Cerebellar nuclear complex (tissue), 1 donor: ENCODE data around the gene LCNL1.

Experiments used
- DNase-seq, 2 experiments: peaks; one replicate each; lab custom pipeline; 2025; lab: John Stamatoyannopoulos, UW

Gene LCNL1

DNA sequence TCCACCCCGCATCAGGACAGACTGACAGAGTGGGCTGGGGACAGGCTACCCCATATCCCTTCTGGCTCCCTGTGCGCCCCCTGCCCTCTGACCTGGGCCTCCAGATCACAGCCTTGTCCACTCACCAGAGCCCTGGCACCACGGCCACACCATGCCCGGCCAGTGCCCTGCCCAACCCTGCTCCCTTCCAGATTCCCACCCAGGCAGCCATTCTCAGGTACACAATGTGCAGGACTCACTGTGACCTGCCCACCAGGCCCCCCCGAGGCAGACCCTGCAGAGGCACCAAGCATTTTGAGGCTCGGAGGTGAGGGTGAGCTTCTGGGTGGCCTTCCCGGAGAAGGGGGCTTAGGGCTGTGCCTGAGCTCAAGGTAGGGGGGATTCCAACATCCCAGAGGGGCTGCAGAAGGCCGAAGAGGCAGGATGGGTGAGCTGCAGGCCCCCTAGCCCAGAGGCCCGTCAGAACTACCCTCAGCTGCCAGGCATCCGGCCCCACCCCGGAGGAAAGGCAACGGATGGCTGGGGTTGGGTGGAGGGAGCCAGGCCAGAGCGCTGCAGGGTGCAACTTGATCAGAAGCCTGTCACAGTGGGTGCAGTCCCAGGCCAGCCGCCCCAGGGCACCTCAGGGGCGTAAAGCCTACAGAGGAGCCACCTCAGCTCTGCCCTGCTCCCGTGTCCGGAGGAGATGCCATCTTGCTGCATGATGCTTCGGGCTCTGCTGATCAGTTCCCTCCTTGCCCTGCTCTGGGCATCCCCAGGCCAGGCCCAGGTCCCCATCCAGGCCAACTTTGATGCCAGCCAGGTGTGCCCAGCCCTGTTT is at the start of gene LCNL1:
LCNL1 (plus strand) TSS at position 762 of the 820 bp plus-strand sequence. CDS start 594 bp downstream, outside the sequence.
- DNase-seq = no peak

DNA sequence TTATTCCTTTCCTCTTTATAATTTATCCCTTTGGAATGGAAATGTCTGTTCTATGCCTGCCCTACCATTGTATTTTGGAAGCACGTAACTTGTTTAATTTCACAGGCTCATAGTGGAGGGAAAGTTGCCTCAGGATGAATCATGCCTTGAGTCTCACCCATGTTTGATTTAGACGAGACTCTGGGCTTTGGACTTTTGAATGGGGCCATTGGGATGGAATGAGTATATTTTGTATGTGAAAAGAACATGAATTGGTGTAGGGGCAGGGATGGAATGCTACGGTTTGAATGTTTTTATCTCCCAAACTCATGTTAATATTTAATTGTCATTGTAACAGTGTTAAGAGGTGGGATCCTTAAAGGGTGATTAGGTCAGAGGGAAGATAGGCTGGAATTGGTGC is 48.5 kb upstream of the LCNL1 start:
- no peak for DNase-seq

DNA sequence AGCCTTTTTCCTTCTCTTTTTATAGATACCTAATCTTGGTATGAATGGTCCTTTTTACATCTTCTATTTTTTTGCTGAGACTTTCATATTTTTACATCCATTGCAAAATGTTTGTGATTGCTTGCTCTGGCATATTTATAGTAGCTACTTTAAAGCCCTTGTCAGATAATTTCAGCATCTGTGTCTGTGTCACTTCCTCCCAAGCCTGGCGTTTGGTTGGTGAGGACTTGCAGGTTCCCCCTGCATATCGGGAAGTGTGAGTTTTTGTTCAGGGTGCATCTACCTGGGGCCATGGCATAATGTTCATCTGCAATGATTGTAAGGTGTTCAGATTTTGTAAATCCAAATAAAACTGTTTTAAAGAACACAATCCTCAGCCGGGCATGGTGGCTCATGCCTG is 47.1 kb upstream of the LCNL1 start:
- no peak for DNase-seq

DNA sequence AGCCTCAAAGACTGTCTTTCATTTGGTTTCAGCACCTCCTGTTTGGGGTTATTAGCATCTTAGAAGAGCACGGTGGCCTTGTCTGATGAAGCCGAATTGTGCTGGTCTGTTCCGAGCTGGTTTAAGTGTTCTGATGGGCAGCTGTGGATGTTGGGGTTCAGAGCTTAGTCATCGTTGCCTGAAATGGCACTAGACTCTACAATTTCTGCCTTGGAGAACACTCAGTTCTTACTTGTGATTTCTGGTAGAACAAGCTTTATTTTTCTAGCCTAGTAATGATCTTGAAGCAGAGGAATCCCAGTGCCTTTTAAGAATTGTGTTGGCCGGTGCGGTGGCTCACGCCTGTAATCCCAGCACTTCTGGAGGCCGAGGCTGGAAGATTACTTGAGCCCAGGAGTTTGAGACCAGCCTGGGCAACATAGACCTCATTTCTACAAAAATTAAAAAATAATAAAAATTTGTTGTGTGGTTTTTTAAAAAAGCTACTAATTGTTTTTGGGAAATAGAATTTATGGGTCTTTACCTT is 46.1 kb upstream of the LCNL1 start:
- no peak for DNase-seq

DNA sequence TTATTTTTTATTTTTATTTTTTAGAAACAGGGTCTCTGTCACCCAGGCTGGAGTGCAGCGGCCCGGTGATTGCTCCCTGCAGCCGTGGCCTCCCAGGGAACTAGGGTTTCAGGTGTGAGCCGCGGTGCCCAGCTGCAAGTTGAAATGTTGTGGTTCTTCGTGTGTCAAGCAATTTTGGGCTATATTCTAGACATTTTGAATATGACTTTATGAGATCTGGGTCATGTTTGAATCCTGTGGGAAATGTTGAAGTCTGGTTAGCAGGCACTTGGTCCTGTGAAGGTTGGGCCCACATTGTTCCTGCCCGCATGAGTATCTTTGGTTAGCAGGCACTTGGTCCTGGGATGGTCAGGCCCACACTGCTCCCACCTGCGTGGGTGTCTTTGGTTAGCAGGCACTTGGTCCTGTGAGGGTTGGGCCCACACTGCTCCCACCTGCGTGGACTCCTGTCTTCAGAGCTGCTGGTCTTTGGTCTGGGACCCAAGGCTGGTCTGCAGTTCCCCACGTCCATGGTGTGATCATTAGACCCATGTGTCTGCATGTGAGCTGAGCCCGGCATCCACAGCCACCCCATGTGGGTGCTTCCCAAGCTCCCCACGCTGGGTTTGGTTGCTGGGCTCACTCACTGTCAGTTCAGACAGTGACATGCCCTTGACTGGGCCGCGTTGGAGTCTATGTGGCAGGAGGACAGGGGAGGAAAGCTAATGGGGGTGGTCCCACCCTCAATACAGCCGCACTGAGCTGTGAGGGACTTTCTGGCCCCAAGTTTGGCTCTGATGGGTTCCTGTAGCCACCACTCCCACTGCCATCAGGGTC is 45.4 kb upstream of the LCNL1 start:
- no peak for DNase-seq

DNA sequence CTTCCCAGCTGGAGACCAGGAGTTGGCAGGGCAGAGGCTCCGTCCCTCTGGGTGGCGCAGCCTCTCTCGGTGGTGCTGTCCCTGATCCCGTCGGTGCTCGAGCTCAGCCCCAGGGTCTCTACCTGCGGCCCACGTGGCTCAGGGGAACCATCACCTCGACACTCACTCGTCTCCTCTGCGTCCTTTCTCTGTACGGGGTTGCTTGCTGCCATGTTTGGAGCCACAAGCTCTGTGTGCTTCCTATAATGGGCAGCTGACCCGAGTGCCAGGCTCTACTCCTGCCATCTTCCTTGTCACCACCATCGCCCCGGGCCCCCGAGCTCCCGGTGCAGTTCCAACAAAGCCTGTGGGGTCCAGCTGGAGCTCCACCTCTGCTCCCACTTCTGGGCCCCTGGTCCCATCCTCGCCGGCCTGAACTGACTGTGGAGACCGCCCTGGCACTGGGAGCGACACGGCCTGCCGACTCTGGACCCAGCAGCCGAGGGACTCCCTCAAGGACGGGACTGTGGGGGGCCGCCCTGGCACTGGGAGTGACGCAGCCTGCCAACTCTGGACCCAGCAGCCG is 43.3 kb upstream of the LCNL1 start:
- DNase-seq = no peak

DNA sequence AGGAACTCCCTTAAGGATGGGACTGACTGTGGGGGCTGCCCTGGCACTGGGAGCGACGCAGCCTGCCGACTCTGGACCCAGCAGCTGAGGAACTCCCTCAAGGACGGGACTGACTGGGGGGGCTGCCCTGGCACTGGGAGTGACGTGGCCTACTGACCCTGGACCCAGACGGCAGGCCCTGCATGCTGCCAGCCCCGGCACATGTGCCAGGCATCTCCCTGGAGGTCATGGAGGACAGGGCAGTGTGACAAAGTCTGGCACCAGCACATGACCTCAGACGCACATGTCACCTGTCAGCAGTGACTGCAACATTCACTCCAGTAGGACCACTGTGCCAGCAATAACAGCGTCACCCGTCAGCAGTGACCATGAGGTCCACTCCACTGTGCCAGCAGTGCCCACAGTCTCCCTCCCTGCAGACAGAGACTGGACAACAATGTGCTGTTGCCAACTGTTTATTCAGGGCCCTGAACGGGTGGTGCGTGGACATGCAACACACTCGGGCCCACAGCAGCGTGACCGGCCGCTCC is 42.7 kb upstream of the LCNL1 start:
- DNase-seq = no peak

DNA sequence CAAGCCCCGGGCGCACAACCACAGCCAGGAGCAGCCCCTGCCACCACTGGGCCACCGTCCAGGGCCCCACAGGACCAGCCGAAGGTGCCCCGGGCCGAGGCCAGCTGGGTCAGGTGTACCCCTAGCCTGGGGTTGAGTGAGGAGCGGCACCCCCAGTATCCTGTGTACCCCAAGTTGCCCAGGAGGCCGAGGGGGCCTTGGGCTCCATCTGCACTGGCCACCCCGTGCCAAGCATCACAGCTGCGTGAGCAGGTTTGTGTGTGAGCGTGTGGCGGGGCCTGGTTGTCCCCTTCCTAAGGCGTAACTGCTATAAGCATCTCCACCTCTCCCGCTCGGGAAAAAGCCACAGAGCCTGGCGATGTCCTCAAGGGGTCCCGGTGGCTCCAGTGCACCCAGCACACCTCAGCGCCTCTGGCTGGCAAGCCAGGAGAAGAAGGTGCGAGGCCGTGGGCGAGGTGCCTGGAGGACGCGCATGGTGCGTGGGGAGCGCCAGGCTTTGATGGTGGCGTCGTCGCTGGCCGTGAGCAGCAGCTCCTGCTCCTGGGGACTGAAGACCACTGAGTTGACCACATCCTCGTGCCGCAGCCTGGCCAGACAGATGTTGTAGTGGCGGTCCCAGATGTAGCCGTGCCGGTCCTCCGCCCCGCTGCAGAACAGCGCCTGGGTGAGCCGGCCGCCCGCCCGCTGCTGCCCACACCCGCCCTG is 42.1 kb upstream of the LCNL1 start:
- no peak for DNase-seq

DNA sequence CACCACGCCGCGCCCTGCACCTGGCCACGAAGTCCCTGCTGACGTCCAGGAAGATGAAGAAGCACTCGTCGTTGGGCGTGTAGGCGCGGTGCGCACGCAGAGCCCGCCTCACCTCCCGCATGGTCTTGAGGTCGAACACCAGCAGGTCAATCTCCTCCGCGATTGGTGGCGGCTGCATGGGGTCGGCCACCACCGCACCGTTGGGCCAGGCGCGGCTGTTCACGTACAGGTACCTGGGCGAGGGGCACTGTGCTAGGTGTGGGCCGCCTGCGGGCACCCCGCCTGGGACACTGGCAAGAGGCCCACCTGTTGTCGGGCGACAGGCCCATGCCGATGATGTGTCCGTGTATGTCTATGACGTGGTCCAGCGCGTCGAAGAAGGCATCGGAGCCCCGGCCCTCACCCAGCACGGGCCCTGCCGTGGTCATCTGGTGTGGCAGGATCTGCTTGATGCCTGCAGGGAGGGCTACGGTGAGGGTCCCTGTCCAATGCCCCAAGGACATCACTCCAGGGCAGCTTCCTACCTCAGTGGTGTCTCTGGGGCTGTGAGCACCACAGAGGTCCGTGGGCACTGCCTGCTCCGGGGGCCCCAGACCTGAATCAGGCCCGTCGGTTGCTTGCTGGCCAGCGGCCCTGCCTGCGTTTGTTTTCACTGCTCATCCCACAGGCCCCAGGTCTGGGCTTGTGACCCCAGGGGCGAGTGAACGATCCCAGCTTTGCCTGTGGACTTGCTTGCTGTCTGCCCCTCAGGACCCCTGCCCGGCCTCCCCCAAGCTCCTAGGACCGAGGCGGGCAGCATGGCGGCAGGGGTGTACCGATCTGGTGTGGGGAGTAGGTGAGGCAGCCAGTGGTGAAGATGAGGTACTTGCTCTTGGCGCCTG is 41.3 kb upstream of the LCNL1 start:
- DNase-seq = no peak

DNA sequence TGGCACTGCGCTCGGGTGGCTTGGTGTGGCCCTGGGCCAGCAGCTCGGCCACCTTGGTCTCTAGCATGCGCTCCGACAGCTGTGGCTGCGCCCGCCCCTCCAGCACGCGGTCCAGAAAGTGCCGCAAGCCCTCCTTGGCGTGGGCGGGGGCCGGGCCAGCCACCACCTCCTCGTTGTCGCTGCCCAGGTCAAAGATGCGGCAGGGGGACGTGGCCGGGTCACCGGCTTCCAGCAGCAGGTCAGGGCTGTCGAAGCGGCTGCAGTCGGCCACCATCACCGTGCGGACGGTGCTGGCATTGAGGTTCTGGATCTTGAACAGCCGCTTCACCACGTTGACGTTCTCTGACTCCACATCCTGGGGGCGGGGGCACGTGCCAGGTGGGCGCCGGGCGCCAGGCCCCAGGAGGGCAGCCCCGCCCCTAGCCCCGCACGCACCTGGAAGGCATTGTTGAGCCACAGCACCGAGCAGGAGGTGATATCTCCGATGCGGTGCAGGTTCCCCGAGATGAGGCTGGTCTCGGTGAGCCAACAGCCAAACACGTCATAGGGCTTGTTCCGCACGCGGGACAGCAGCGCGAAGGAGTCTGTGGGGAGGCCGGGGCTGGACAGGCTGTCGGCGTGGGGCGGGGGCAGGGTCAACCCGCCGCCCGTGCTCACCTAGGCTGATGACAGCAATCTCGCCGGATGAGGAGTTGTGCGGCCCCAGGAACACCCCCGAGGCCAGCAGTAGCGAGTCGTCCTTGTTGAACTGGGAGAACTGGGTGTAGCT is 40.5 kb upstream of the LCNL1 start:
- no peak for DNase-seq

DNA sequence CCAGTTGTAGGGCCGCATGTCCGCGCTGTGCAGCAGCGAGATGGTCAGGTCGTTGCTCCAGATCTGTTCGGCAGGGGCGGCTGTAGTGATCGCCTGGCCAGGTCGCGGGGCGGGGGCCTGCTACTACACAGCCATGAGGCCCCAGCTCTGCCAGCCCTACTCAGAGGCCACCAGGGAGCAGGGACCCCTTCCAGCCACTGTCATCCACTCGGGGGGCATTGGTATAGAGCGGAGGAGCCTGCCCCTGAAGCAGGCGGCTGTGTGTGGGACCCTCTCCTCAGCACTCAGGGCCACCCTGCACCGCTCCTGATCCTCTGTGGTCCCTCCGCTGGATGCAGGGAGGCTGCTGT is 39.9 kb upstream of the LCNL1 start:
- no peak for DNase-seq

DNA sequence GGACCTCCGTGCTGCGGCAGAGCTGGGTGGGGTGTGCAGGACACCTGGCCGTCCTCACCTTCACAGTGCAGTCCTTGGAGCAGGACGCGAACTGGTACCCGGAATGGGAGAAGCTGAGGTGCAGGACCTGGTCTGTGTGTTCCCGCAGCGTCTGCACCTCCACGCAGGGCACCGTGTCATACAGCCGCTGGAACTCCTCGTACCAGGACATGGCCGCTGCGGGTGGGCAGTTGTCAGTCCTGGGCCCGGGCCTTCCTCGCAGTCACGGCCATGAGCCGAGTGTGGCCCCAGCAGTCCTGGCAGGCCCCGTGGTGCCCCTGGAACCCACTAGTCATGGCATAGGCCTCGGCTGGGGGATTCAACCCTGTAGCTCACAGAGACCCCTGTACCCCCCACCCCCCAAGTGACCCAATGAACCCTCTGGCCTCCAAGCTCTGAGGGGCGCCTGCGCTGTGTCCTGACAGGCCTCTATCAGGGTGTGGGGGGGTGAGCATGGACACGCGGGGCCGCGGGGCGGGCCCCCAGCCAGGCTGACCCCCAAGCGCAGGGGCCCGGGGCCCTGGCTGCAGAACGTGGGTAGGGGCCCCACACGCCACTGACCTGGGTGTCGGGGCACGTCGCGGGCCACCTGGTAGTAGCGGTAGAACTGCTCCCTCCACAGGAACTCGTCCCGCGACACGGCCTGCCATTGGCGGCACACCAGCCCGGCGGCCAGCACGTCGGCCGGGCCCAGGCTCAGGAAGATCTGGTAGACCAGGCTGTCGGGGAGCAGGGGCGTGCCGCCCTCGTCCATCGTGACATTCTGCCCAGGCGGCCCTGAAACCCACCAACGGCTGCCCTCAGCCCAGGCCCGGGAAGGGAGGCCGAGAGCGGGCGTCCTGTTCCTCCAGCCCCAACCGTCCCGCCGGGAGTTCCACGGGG is 39.2 kb upstream of the LCNL1 start:
- DNase-seq = no peak

DNA sequence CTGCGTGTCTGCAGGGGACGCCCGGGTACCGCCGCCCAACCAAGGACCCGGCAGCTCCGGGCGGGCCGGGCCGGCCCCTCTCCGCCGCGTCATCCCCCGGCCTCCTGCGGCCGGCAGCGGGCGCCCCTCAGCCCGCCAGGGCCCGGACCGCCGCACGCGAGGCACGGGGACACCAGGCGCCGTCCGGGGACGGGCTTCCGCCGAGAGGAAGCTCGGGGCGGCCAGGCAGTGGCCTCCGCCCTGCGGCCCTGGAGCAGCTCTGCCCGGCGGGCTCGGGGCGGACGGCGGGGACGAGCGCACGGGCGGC is 38.6 kb upstream of the LCNL1 start:
- DNase-seq = no peak

DNA sequence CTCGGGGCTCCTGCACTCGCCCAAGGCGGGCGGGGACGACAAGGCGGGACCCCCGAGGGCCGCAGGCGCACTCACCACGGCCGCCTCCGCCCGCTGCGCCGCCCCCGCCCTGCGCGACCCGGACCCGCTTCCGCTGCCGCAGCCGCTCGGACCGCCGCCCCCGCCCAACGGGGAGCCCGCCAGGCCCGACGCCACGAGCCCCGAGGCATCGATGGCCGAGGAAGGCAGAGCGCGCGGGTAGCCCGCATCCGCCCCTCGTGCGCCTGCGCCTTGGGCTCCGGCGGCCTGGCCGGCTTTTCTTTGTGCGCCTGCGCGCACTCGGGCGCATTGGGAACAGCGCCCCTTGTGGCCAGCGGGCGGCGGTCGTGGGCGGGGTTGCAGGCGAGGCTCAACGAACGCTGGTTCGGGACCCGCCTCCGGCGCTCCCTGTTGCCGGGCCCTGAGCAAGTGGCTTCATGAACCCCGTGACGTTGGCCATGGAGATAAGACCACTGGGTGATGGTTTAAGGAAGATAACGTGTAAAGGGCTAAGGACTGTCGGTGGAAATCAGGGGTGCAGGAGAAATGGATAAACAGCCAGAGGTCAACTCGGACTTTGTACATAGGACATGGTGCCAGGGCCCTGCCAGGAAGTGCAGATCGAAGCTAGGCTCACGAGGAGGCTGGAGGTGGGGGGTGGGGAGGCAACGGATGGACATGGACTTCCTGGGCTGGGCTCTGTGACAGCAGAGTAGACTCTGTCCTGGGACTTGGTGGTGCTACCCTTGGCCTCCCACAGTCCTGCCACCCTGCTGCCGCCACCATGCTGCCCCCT is 38.1 kb upstream of the LCNL1 start, which contains the start of the genes C8G and FBXW5:
C8G (plus strand) TSS at position 725 of the 814 bp plus-strand sequence; CDS start at position 803, 78 bp downstream.
FBXW5 (minus strand) TSS at position 220 of the 814 bp plus-strand sequence. CDS start 655 bp downstream, outside the sequence.
- peak in 1 of 2 experiments; percentile 76 for DNase-seq

DNA sequence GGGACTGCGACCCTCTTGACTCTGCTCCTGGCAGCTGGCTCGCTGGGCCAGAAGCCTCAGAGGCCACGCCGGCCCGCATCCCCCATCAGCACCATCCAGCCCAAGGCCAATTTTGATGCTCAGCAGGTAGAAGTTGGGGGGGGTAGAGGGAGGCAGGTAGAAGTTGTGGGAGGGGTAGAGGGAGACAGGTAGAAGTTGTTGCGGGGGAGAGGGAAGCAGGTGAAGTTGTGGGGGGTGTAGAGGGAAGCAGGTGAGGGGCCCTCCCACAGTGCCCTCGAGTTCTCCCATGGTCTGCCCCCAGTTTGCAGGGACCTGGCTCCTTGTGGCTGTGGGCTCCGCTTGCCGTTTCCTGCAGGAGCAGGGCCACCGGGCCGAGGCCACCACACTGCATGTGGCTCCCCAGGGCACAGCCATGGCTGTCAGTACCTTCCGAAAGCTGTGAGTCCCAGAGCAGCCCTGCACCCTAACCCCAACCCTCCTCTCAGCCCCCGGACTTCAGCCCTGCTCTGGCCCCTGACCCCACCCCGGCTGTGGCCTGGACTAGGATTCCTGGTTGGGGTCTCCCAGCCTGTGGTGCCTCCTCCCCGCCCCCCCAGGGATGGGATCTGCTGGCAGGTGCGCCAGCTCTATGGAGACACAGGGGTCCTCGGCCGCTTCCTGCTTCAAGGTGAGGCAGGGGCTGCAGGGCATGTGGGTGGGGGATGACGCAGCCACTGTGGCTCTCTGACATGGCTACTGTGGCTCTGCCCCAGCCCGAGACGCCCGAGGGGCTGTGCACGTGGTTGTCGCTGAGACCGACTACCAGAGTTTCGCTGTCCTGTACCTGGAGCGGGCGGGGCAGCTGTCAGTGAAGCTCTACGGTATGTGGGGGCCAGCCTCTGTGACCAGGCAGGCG is 37.2 kb upstream of the LCNL1 start:
- DNase-seq = no peak

DNA sequence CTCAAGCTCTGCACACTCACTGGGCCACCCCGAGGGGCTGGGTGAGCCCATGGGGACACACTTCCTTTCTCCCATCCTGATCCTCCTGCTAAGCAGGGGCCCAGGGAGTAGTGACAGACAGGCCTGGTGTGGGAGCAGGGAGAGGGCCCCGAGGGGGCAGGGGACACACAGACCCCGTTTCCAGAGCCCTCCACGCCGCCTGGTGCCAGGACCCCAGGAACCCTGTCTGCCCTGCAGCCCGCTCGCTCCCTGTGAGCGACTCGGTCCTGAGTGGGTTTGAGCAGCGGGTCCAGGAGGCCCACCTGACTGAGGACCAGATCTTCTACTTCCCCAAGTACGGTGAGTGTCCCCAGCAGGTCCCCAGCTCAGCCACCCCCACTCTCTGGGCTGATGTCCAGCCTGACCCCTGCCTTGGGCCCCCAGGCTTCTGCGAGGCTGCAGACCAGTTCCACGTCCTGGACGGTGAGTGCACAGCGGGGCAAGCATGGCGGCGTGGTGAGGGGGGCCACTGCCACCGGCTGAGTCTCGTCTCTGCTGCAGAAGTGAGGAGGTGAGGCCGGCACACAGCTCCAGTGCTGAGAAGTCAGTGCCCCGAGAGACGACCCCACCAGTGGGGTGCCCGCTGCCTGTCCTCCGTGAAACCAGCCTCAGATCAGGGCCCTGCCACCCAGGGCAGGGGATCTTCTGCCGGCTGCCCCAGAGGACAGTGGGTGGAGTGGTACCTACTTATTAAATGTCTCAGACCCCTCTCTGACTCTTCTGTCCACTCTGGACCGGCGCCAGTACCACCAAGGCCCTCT is 36.4 kb upstream of the LCNL1 start:
- no peak for DNase-seq
